Osteocyte (in vitro differentiated cells): Measurements from ENCODE around the gene RRP9. TPM values are rescaled to one million over a fixed set of nuclear protein-coding genes. Genes with fewer than 3 reads are reported as not detected.

ENCODE experiments used
- DNase-seq: peaks from one replicate; pipeline ENCODE4 v3.0.0; 2021; ENCODE audit warnings: mixed read lengths; ENCODE audit not compliant: unreplicated experiment; ENCODE audit errors: extremely low spot score
- H3K27ac Mint-ChIP-seq: one replicate; pipeline ENCODE4 v1.8.0; 2021; ENCODE audit warnings: mild to moderate bottlenecking, mixed read lengths; ENCODE audit not compliant: unreplicated experiment
- H3K27me3 Mint-ChIP-seq: one replicate; pipeline ENCODE4 v1.8.0; 2021; ENCODE audit warnings: mixed read lengths; ENCODE audit not compliant: unreplicated experiment
- H3K36me3 Mint-ChIP-seq: one replicate; pipeline ENCODE4 v1.8.0; 2021; ENCODE audit warnings: mixed read lengths; ENCODE audit not compliant: unreplicated experiment
- H3K4me1 Mint-ChIP-seq: one replicate; pipeline ENCODE4 v1.8.0; 2021; ENCODE audit warnings: mixed read lengths; ENCODE audit not compliant: unreplicated experiment
- H3K4me3 Mint-ChIP-seq: one replicate; pipeline ENCODE4 v1.8.0; 2021; ENCODE audit warnings: mild to moderate bottlenecking, moderate library complexity, mixed read lengths; ENCODE audit not compliant: unreplicated experiment
- H3K9me3 Mint-ChIP-seq: one replicate; pipeline ENCODE4 v1.8.0; 2021; ENCODE audit warnings: mixed read lengths; ENCODE audit not compliant: unreplicated experiment
- CTCF ChIP-seq: fragments of 200-600 bp; sonication (generic); IDR thresholded peaks from 2 replicates; pipeline ENCODE4 v1.5.0; 2021; ENCODE audit warnings: antibody characterized with exemption, mild to moderate bottlenecking, moderate library complexity
- total RNA-seq: library from RNA; stranded (reverse); gene quantifications from 2 replicates; pipeline ENCODE4 v1.2.1, GENCODE V29; 2021

Gene RRP9
- total RNA-seq, 1 donor from 2014 or later, result 20.7 TPM

GRCh38 chr3:51888463-51889105, 53.1 kb downstream of the RRP9 start:
- no peak for TF ChIP-seq CTCF
- Mint-ChIP-seq H3K27me3 (peaks cover 39% of the 10 kb centered on the region), H3K9me3 (no peaks in the 10 kb centered on the region), H3K4me3 (no peak overlapping the region), H3K36me3 (no peaks in the 10 kb centered on the region), H3K27ac (no peak overlapping the region), H3K4me1 (no peaks in the 10 kb centered on the region)
- DNase-seq, result no peak

GRCh38 chr3:51887620-51888019, 54.1 kb downstream of the RRP9 start:
- Mint-ChIP-seq H3K27me3 (peaks cover 35% of the 10 kb centered on the region), H3K27ac (no peak overlapping the region), H3K36me3 (no peaks in the 10 kb centered on the region), H3K4me1 (no peaks in the 10 kb centered on the region), H3K9me3 (no peaks in the 10 kb centered on the region), H3K4me3 (no peak overlapping the region)
- no peak for TF ChIP-seq CTCF
- DNase-seq, result no peak

- TF ChIP-seq CTCF, result no peak
- Mint-ChIP-seq H3K36me3 (no peaks in the 10 kb centered on the region), H3K27ac (no peak overlapping the region), H3K4me1 (no peaks in the 10 kb centered on the region), H3K9me3 (no peaks in the 10 kb centered on the region), H3K4me3 (no peak overlapping the region), H3K27me3 (peaks cover 33% of the 10 kb centered on the region)
- DNase-seq, result no peak
These were observed 55.3 kb downstream of the RRP9 start for GRCh38 chr3:51886447-51886846.

Other genes with a start within 250 kb of the RRP9 start
- 0.10 and 0.32 TPM in 2 replicates for gene GRM2, start 234.8 kb downstream of the RRP9 start, total RNA-seq
- gene IQCF6, start 162.7 kb downstream of the RRP9 start, total RNA-seq, result not detected in 2 replicates
- not detected in 2 replicates for gene IQCF2, start 80.3 kb downstream of the RRP9 start, total RNA-seq
- not detected in 2 replicates for gene IQCF5, start 66.3 kb downstream of the RRP9 start, total RNA-seq
- not detected in 2 replicates for gene IQCF1, start 38.6 kb downstream of the RRP9 start, total RNA-seq
- gene PARP3, start 459 bp upstream of the RRP9 start, total RNA-seq, result 12.4 and 13.4 TPM in 2 replicates
- not detected in 2 replicates for gene GPR62, start 13.5 kb upstream of the RRP9 start, total RNA-seq
- gene PCBP4, start 25.6 kb upstream of the RRP9 start, total RNA-seq, result 47.5 and 50.8 TPM in 2 replicates
- 42.7 and 45.2 TPM in 2 replicates for gene ABHD14B, start 32.1 kb upstream of the RRP9 start, total RNA-seq
- 12.2 and 14.6 TPM in 2 replicates for gene ABHD14A, start 33.2 kb upstream of the RRP9 start, total RNA-seq
- gene ACY1, start 41.6 kb upstream of the RRP9 start, total RNA-seq, result 31.0 and 40.1 TPM in 2 replicates
- 881 and 957 TPM in 2 replicates for gene RPL29, start 54.0 kb upstream of the RRP9 start, total RNA-seq
- 19.4 and 21.2 TPM in 2 replicates for gene DUSP7, start 114.7 kb upstream of the RRP9 start, total RNA-seq
- 4.9 and 5.1 TPM in 2 replicates for gene POC1A, start 212.5 kb upstream of the RRP9 start, total RNA-seq